ENCODE measurements around the gene CENPX.

Gene CENPX

GRCh38 chr17:82021900-82022309 lies 773 bp downstream of the CENPX start:
- no peak for DNase-seq

GRCh38 chr17:82021107-82021899 lies 1.4 kb downstream of the CENPX start:
- DNase-seq, result no peak

- no peak for DNase-seq
Measured at GRCh38 chr17:82020572-82021106, 2.0 kb downstream of the CENPX start.

GRCh38 chr17:82019690-82020571 lies 2.7 kb downstream of the CENPX start:
- DNase-seq, result no peak

- DNase-seq, result no peak
Measured at GRCh38 chr17:82018989-82019689, 3.5 kb downstream of the CENPX start.

- no peak for DNase-seq
Measured at GRCh38 chr17:82018152-82018988, 4.3 kb downstream of the CENPX start.

GRCh38 chr17:82017612-82018151 lies 5.0 kb downstream of the CENPX start:
- DNase-seq, result no peak

- DNase-seq, result no peak
Measured at GRCh38 chr17:82016875-82017459, 5.7 kb downstream of the CENPX start.

- DNase-seq, result no peak
Measured at GRCh38 chr17:82016061-82016874, 6.4 kb downstream of the CENPX start.

GRCh38 chr17:82015311-82015971 lies 7.2 kb downstream of the CENPX start:
- no peak for DNase-seq

GRCh38 chr17:82014971-82015310 lies 7.7 kb downstream of the CENPX start:
- DNase-seq, result no peak

GRCh38 chr17:82014432-82014831 lies 8.2 kb downstream of the CENPX start:
- no peak for DNase-seq

GRCh38 chr17:82013772-82014321 lies 8.8 kb downstream of the CENPX start:
- no peak for DNase-seq

- no peak for DNase-seq
Measured at GRCh38 chr17:82013341-82013740, 9.3 kb downstream of the CENPX start.

- DNase-seq, result no peak
Measured at GRCh38 chr17:82012640-82013295, 9.9 kb downstream of the CENPX start.

GRCh38 chr17:82012261-82012639 lies 10.4 kb downstream of the CENPX start:
- DNase-seq, result no peak

GRCh38 chr17:82011617-82012187 lies 11.0 kb downstream of the CENPX start:
- DNase-seq, result no peak

- DNase-seq, result no peak
Measured at GRCh38 chr17:82010575-82011525, 11.8 kb downstream of the CENPX start.

All from NCI-H187 treated with DMSO at 0.1 percent for 48 hours (cell line).